Endothelial cell of umbilical vein (primary cell): ENCODE measurements around the gene OR5A2. TPM values are rescaled to one million over a fixed set of nuclear protein-coding genes. Genes with fewer than 3 reads are reported as not detected.
"Not testable (repeated sequence)": the region's sequence is repeated elsewhere in the genome, so short reads cannot be mapped to it uniquely, and the experiment has no call there.

Experiments
- BruUV-seq: library from RNA; stranded (reverse); fragments of 400-500 nt; replicated peaks from 2 replicates; lab custom pipeline; 2021; lab: Mats Ljungman, UMichigan
- CTCF ChIA-PET: fragments of 300-600, 350-600 bp; sonication (Branson Sonifier 250); formaldehyde crosslinking; loops from one replicate; lab custom pipeline; 2021; ENCODE audit warnings: antibody characterized with exemption, inconsistent platforms; lab: Charles Lee
- POLR2A ChIA-PET: fragments of 300-600, 350-600 bp; sonication (Branson Sonifier 250); formaldehyde crosslinking; loops from one replicate; lab custom pipeline; 2021; ENCODE audit warnings: antibody characterized with exemption, inconsistent platforms; lab: Charles Lee
- DNase-seq: peaks from one replicate; pipeline ENCODE4 v3.0.0-alpha.2; 2011; ENCODE audit warnings: low read depth, low spot score
- FAIRE-seq: peaks from 2 replicates; lab custom pipeline; 2011; peaks lifted over from hg19 to GRCh38; lab: Jason Lieb, UNC
- H2AFZ ChIP-seq: 2 replicates; pipeline ENCODE4 v1.6.0; 2012; ENCODE audit warnings: low read depth, low read length, control low read depth, inconsistent platforms
- H3K27ac ChIP-seq: 2 replicates; pipeline ENCODE4 v1.5.1; 2011; ENCODE audit warnings: low read depth, mild to moderate bottlenecking, control low read depth, low read length, moderate library complexity; ENCODE audit not compliant: insufficient read depth
- H3K27me3 ChIP-seq, 2 experiments: 2 replicates each; pipeline versions ENCODE4 v1.6.0 to v1.6.1; 2011; ENCODE audit warnings: low read length in 2 of 2, mixed read lengths in 1 of 2; ENCODE audit not compliant: control insufficient read depth in 2 of 2, insufficient read depth in 2 of 2
- H3K36me3 ChIP-seq, 2 experiments: 2 replicates in 1 of 2; 3 replicates in 1 of 2; pipeline ENCODE4 v1.5.1; 2011; ENCODE audit warnings: low read length in 2 of 2, mild to moderate bottlenecking in 1 of 2, moderate library complexity in 1 of 2; ENCODE audit not compliant: control insufficient read depth in 2 of 2, insufficient read depth in 2 of 2; ENCODE audit errors: extremely low read depth in 1 of 2
- H3K4me1 ChIP-seq: 3 replicates; pipeline ENCODE4 v1.5.1; 2011; ENCODE audit warnings: mild to moderate bottlenecking, low read length; ENCODE audit not compliant: control insufficient read depth, insufficient read depth; ENCODE audit errors: extremely low read depth
- H3K4me2 ChIP-seq: 2 replicates; pipeline ENCODE4 v1.6.1; 2011; ENCODE audit warnings: low read length, control low read depth, mixed read lengths; ENCODE audit not compliant: insufficient read depth
- H3K4me3 ChIP-seq, 3 experiments: fragments of 200-600 bp in 1 of 3; sonication (generic), shearing (Covaris generic) in 1 of 3; replicated peaks in 1 of 3; 2 replicates each; pipeline ENCODE4 v1.5.1; 2011 to 2016; ENCODE audit warnings: control low read depth in 3 of 3, low read length in 3 of 3, mild to moderate bottlenecking in 2 of 3, inconsistent platforms in 1 of 3, low read depth in 1 of 3, moderate library complexity in 1 of 3; ENCODE audit not compliant: insufficient read depth in 1 of 3
- H3K79me2 ChIP-seq: 2 replicates; pipeline ENCODE4 v1.6.0; 2012; ENCODE audit warnings: low read length, inconsistent platforms; ENCODE audit not compliant: control insufficient read depth, insufficient read depth
- H3K9ac ChIP-seq: replicated peaks from 2 replicates; pipeline ENCODE3; 2011; ENCODE audit warnings: low read length, control low read depth; ENCODE audit not compliant: insufficient read depth; ENCODE audit errors: extremely low read depth
- H3K9me1 ChIP-seq: replicated peaks from 3 replicates; pipeline ENCODE4 v1.6.0; 2011; ENCODE audit warnings: mild to moderate bottlenecking, low read length; ENCODE audit not compliant: control insufficient read depth, insufficient read depth; ENCODE audit errors: extremely low read depth
- H3K9me3 ChIP-seq: replicated peaks from 2 replicates; pipeline ENCODE4 v1.5.1; 2012; ENCODE audit warnings: low read length, inconsistent platforms; ENCODE audit not compliant: control insufficient read depth, insufficient read depth
- H4K20me1 ChIP-seq: replicated peaks from 2 replicates; pipeline ENCODE3; 2011; ENCODE audit warnings: mild to moderate bottlenecking, low read length; ENCODE audit not compliant: control insufficient read depth, insufficient read depth; ENCODE audit errors: extremely low read depth
- EZH2 ChIP-seq: IDR thresholded peaks from 2 replicates; pipeline ENCODE4 v1.6.1; 2012; ENCODE audit warnings: borderline replicate concordance, low read depth, mild to moderate bottlenecking, moderate library complexity, low read length, inconsistent platforms; ENCODE audit not compliant: severe bottlenecking
- FOS ChIP-seq: IDR thresholded peaks from 2 replicates; pipeline ENCODE4 v1.6.1; 2011; ENCODE audit warnings: mild to moderate bottlenecking, low read length, moderate library complexity, borderline replicate concordance; ENCODE audit not compliant: insufficient read depth
- GATA2 ChIP-seq: IDR thresholded peaks from 2 replicates; pipeline ENCODE4 v1.7.0; 2011; ENCODE audit warnings: low read depth, mild to moderate bottlenecking, moderate library complexity, mixed read lengths, low read length; ENCODE audit not compliant: insufficient read length, insufficient read depth
- MYC ChIP-seq: IDR thresholded peaks from one replicate; pipeline ENCODE4 v1.6.1; 2011; ENCODE audit warnings: mild to moderate bottlenecking, low read depth, low read length
- POLR2A ChIP-seq: IDR thresholded peaks from 2 replicates; pipeline ENCODE4 v1.6.1; 2012; ENCODE audit warnings: low read depth, mild to moderate bottlenecking, control low read depth, low read length
- POLR2AphosphoS5 ChIP-seq: IDR thresholded peaks from 2 replicates; pipeline ENCODE4 v1.6.1; 2012; ENCODE audit warnings: low read depth, mild to moderate bottlenecking, control low read depth, low read length, moderate library complexity; ENCODE audit not compliant: insufficient read depth
- dilution Hi-C: fragments of 300-500 bp; cut with MboI; formaldehyde crosslinking; loops from one replicate; pipeline ENCODE4 v1.15.0; 2019; ENCODE audit warnings: low sequenced_read_pairs; ENCODE audit not compliant: extremely low pct_ligation_motif_present
- intact Hi-C: fragments of 100-400 bp; cut with micrococcal nuclease; formaldehyde crosslinking; loops from one replicate; pipeline ENCODE4 v1.10.0; 2022
- polyA plus RNA-seq, 4 experiments: library from polyadenylated mRNA; depleted of rRNA in 3 of 4; stranded (reverse) in 3 of 4; unstranded in 1 of 4; fragments of >200 nt; gene quantifications; 2 replicates each; pipeline versions ENCODE4 v1.2.1 to v1.2.3, GENCODE V29; 2011 to 2012; ENCODE audit warnings: missing spikeins in 1 of 4
- total RNA-seq: library from RNA; stranded (reverse); gene quantifications from 2 replicates; pipeline ENCODE4 v1.2.3, GENCODE V29; 2021
- TF ChIP-seq, protein P1 (sequence below), 2 donors: IDR thresholded peaks; 1 replicate in 1 of 2; 2 replicates in 1 of 2; pipeline ENCODE4 v1.5.1; 2011; ENCODE audit warnings: low read length in 2 of 2, mild to moderate bottlenecking in 2 of 2, moderate library complexity in 2 of 2, control low read depth in 1 of 2, inconsistent platforms in 1 of 2, low read depth in 1 of 2; ENCODE audit not compliant: insufficient read depth in 1 of 2; ENCODE audit errors: extremely low read depth in 1 of 2
- TF ChIP-seq, protein P2 (sequence below): IDR thresholded peaks from 2 replicates; pipeline ENCODE4 v1.6.1; 2011; ENCODE audit not compliant: insufficient read depth, insufficient read length

OR5A2 gene
- total and polyA plus RNA-seq, 2 donors (not counting 3 experiments of a cell fraction or from before 2014, with no cell fraction given), result not detected

- no peak overlapping the region for H3K4me2 ChIP-seq
- no peak overlapping the region for H2AFZ ChIP-seq
- DNase-seq (no peak), FAIRE-seq (no peak)
- TF ChIP-seq POLR2A, result no peak
- TF ChIP-seq FOS, result no peak
- TF ChIP-seq POLR2AphosphoS5, result no peak
- TF ChIP-seq, protein P1, sequence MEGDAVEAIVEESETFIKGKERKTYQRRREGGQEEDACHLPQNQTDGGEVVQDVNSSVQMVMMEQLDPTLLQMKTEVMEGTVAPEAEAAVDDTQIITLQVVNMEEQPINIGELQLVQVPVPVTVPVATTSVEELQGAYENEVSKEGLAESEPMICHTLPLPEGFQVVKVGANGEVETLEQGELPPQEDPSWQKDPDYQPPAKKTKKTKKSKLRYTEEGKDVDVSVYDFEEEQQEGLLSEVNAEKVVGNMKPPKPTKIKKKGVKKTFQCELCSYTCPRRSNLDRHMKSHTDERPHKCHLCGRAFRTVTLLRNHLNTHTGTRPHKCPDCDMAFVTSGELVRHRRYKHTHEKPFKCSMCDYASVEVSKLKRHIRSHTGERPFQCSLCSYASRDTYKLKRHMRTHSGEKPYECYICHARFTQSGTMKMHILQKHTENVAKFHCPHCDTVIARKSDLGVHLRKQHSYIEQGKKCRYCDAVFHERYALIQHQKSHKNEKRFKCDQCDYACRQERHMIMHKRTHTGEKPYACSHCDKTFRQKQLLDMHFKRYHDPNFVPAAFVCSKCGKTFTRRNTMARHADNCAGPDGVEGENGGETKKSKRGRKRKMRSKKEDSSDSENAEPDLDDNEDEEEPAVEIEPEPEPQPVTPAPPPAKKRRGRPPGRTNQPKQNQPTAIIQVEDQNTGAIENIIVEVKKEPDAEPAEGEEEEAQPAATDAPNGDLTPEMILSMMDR (IDR thresholded peaks at IDR 0.05; ENCODE audit: extremely low read depth in 1 of 2, insufficient read depth in 1 of 2, low read depth in 1 of 2, low read length in 2 of 2), result no peak
- no peak for TF ChIP-seq GATA2
- TF ChIP-seq, protein P2, sequence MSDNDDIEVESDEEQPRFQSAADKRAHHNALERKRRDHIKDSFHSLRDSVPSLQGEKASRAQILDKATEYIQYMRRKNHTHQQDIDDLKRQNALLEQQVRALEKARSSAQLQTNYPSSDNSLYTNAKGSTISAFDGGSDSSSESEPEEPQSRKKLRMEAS, result no peak
- TF ChIP-seq MYC, result no peak
- no peak for TF ChIP-seq EZH2
- no peaks in the 10 kb centered on the region for H4K20me1 ChIP-seq
- no peak overlapping the region for H3K9ac ChIP-seq
- H3K9me3 ChIP-seq, result no peaks in the 10 kb centered on the region
- H3K4me1 ChIP-seq, result no peaks in the 10 kb centered on the region
- dilution Hi-C loops, result no loop called here
- H3K79me2 ChIP-seq, result no peaks in the 10 kb centered on the region
- ChIA-PET POLR2A (no interaction called here), CTCF (no interaction called here)
- H3K27ac ChIP-seq, result no peak overlapping the region
- no peaks in the 10 kb centered on the region for H3K36me3 ChIP-seq
- no peaks in the 10 kb centered on the region for H3K27me3 ChIP-seq
- intact Hi-C loops, result no loop called here
- H3K4me3 ChIP-seq, result no peak overlapping the region
- no TSS peak for BruUV-seq
- no peaks in the 10 kb centered on the region for H3K9me1 ChIP-seq
These were observed 22.3 kb upstream of the OR5A2 start for GRCh38 chr11:59448484-59448883.

DNA sequence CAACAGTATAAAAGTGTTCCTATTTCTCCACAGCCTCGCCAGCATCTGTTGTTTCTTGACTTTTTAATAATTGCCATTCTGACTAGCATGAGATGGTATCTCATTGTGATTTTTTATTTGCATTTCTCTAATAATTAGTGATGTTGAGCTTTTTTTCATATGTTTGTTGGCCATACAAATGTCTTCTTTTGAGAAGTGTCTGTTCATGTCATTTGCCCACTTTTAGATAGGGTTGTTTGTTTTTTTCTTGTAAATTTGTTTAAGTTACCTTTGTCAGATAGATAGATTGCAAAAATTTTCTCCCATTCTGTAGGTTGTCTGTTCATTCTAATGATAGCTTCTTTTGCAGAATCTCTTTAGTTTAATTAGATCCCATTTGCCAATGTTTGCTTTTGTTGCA lies 19.4 kb upstream of the OR5A2 start:
- CTCF ChIA-PET, H3K9me1 ChIP-seq, dilution Hi-C loops: not testable (repeated sequence)

More for the DNA sequence above, 19.4 kb upstream of the OR5A2 start:
- H3K9ac ChIP-seq, FAIRE-seq, H3K4me2 ChIP-seq, H3K27ac ChIP-seq, H2AFZ ChIP-seq, H3K9me3 ChIP-seq, H4K20me1 ChIP-seq, DNase-seq, POLR2A ChIA-PET, H3K4me3 ChIP-seq, H3K27me3 ChIP-seq, intact Hi-C loops, BruUV-seq, H3K4me1 ChIP-seq, H3K79me2 ChIP-seq, H3K36me3 ChIP-seq: not testable (repeated sequence)
